ENCODE measurements around the gene KCNG2.

The KCNG2 gene

DNA sequence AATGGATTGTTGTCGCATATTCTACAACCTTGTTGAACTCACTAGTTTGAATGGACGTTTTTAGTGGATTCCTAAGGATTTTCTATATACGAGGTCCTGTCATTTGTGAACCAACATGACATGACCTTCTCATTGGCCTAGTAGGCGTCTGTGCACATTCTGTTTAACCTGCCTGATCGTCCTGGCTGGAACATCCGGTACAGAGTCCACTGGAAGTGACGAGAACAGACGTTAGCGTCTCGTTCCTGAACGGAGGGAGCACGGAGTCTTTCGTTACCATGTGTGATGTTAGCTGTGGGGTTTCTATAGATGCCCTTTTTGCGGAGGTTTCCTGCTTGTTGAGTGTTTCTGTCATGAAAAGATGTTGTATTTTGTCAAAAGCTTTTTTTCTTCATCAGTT lies 91.8 kb downstream of the KCNG2 start:
- DNase-seq = no peak

DNA sequence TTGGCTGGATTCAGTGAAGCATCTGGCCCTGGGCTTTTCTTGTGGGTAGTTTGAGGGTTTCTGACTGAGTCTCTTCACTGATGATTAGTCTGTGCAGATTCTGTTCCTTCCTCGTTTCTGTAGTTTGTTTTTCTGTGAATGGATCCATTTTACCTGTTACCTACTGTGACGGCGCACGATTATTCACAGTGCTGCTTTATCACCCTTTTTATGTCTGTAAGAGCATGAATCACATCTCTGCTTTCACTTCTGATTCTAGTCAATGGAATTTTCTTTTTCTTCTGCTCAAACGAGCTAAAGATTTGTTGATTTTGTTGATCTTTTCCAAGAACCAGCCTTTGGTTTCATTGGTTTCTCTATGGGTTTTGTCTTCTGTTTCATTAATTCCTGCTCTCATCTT lies 92.9 kb downstream of the KCNG2 start:
- no peak for DNase-seq

DNA sequence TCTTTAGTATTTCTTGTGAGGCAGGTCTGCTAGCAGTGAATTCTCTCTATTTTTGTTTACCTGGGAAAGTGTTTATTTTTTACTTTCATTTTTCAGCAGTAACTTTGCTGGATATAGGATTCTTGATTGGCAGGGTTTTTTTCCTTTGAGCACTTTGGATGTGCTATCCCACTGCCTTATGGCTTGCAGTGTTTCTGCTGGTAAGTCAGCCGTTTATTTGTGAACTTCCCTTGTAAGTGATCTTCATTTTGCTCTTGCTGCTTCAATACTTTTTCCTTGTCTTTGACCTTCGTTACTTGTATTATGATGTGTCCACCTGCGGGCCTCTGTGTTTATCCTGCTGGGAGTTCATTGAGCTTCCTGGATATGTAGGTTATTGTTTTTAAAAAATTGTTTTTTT lies 99.0 kb downstream of the KCNG2 start:
- DNase-seq = no peak

DNA sequence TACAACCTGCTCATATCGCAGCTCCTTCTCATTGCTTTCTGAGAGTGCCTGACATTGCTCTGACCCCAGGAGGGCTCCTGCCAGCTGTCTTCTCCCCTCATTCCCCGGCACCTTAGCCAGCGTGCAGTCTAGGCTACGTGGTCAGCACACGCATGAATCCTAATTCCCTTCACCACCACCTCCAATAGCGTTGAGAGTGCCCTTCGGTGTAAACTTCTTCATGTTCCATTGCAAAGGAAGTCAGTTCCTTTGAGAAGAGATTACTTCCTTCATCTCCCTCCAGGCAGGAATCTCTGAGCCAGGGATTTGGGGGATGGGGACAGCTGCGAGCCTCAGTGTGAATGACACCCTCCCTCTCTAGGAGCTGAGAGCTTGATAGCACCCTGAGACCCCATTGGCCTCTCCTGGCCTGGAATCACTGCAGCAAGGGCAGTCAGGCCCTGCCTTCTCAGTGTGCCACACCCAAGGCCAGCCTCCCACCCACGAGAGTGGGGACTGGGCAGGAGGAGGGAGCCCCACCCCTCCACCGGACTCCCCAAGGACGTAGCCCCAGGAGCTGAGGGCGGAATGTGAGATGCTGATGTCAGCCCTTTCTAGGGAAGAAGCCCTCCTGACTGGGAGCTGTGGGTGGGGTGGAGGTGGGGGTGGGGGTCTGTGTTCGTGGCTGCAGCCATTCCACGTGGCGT lies 100.3 kb downstream of the KCNG2 start:
- no peak for DNase-seq

DNA sequence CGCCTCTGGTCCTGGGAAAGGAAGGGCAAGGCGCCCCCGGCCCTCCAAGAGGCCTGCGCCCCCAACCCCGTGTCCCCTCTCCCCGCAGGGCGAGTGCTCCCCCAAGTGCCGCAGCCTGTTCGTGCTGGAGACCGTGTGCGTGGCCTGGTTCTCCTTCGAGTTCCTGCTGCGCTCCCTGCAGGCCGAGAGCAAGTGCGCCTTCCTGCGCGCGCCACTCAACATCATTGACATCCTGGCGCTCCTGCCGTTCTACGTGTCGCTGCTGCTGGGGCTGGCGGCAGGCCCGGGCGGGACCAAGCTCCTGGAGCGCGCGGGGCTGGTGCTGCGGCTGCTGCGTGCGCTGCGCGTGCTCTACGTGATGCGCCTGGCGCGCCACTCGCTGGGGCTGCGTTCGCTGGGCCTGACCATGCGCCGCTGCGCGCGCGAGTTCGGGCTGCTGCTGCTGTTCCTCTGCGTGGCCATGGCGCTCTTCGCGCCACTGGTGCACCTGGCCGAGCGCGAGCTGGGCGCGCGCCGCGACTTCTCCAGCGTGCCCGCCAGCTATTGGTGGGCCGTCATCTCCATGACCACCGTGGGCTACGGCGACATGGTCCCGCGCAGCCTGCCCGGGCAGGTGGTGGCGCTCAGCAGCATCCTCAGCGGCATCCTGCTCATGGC lies 101.3 kb downstream of the KCNG2 start:
- no peak for DNase-seq

DNA sequence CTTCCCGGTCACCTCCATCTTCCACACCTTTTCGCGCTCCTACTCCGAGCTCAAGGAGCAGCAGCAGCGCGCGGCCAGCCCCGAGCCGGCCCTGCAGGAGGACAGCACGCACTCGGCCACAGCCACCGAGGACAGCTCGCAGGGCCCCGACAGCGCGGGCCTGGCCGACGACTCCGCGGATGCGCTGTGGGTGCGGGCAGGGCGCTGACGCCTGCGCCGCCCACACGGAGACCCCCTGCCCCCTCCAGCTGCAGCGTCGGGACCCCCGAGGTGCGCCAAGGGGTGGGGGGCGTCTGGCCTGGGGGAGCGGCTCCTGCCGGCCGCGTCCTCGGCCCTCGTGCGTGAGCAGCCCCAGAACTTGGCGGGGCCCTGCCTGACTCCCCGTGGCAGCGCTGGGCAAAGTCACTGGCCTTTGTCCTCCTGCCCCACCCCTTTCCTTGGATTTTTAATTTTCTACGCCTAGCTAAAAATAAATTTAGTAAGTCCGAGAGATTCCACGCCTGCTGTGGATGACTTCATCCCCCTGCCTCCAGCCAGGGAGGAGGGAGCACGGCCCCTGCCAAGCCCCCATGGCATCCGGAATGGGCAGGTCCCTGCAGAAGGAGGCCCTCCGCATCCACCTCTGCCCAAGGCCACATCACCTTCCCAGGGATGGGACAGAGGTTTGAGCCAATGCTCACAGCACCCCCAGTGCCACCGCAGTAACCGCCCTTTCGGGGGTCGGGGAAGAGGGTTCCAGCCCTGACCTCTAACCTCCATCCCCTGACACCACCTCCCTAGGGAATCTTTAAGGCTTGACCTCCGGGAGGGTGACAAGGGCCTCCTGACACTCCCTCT lies 102.1 kb downstream of the KCNG2 start:
- no peak for DNase-seq

DNA sequence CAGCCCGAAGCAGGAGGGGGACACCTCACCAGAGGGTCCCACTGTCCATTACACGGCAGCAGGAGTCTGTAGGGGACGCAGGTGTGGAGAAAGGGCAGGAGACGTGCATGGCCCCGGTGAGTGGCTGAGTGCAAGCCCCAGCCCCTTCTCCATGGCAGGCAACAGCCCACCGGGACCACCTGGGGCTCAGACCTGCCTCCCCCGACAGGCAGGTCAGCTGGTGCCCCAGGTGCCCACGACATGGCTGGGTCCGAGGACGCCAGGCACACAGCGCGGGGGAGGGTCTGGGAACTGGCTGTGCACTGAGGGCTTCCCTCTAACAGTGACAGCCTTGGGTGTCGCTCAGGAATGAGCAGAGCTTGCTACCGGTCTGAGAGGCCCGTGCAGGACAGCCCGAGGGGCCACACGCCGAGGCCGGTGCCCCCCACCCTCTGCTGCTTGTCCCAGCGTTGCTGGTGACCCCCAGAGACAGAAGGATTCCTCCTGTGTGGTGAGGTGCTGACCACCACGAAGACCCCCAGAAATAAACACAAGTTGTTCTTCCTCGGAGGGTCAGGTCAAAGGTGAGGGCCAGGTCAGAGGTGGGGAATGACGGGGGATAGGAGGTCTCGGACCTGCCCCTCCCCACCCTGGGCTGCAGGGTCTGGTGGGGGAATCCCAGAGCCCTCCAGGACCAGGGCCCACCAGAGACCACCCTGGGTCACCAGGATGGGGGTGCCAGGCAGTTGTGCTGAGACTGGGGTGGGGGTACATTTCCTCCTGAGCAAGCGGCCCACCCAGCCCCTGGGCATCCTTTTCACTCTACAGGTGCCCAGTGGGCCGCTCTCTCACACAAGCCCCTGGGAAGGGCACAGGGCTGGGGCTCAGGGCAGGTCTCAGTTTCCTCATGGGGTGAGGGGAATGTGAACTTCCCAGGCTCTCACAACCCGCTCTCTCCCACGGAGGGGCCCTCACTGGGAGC lies 103.2 kb downstream of the KCNG2 start:
- DNase-seq = no peak

DNA sequence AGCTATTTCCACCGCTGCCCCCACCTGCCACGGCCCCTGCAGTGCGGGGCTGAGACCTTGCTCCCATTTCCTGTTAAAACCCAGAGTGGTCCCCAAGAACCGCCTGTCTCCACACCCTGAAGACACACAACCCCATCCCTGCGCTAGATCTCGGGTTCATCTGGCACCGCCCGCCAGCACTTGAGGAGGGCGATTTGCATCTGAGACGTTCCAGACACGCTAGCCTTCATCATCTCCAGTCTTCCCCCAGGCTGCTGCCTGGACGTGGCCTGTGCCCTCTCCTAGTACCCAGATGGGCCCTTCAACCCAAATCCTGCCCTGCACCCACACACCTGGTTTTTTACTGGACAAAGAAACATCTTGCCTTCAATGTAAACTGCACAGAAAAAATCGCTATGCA lies 103.9 kb downstream of the KCNG2 start:
- DNase-seq = no peak

DNA sequence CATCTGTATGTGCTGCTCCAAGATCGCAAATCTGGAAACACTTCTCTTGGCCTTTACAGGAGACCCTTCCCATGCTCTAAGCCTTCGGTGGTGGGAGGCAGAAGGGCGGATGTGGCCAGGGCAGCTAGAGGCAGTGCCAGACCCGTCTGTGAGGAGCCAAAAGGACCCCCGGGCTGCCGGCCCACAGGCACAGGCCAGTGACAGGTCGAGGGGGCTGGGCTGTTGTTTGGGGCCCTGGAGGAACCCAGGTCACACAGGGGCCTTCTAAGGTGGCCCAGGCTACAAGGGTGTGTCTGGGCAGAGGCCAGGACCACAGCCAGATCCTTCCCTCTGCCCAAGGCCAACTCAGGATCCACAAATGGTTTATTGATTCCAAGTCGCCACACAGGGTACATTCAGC lies 104.3 kb downstream of the KCNG2 start:
- DNase-seq = no peak

DNA sequence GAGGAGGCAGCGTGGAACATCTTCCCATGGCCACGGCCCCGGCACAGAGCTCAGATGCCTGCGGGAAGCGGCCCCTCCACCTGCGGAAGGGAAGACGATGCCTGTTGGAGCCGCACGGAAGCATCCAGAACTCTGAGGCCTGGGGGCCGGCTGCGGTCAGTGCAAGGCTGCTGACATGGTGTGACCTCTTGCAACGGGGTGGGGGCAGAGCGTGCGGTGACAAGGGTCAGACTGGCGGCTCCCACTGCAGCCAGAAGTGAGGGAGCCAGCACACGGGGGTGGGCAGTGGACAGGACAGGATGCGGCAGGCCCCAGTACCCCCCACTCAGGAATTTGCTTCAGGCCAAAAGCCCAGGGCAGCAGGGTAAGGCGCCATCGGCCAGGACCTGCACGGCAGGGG lies 104.9 kb downstream of the KCNG2 start:
- DNase-seq = no peak

DNA sequence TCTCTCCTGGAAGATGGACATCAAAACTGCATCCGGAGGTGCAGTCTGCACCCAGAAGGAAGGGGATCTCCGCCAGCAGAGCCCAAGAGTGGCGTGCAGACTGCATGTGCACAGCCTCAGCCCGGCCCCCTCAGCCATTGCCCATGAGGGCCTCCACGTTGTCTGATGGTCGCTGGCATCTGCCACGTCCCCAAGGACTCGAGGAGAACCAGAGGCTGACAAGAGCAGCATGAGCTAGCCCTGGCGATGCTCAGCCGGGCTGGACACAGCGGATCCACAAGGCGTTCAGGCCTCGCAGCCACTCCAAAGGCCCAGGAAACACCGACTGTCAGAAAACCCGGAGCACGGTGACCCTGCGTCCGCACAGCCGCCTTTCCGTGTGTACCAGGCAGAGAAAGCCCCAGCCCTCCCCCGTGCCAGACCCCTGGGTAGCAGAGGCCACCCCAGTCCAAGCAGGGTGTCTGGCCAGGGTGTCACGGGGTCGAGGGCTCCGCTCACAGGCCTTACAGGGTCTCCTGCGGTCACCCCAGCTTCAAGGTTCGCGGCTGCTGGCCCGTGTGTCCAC lies 105.4 kb downstream of the KCNG2 start:
- no peak for DNase-seq

DNA sequence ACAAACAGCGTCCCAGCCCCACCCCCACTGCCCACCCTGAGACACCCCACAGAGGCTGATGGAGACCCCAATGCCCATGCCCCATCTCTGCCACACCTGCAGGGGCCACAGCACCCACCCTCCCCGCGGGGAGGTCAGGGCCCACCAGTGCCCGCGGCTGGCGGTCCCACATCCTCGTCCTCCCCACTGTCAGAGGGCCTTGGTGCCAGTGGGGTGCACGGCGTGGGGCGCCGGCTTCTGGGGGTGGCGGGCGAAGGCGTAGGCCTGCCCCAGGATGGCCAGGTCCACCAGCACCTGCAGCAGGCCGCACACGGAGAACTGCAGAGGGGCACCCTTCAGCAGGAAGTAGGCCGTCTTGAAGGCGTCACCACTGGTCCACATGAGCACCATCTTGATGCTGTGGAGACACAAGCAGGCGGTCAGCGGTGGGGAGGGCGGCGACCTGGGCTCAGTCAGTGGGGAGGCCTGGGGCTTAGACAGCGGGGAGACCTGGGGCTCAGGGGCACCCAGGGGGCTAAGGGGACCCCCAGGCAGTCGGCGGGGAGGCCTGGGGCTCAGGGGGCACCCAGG lies 106.1 kb downstream of the KCNG2 start:
- no peak for DNase-seq

DNA sequence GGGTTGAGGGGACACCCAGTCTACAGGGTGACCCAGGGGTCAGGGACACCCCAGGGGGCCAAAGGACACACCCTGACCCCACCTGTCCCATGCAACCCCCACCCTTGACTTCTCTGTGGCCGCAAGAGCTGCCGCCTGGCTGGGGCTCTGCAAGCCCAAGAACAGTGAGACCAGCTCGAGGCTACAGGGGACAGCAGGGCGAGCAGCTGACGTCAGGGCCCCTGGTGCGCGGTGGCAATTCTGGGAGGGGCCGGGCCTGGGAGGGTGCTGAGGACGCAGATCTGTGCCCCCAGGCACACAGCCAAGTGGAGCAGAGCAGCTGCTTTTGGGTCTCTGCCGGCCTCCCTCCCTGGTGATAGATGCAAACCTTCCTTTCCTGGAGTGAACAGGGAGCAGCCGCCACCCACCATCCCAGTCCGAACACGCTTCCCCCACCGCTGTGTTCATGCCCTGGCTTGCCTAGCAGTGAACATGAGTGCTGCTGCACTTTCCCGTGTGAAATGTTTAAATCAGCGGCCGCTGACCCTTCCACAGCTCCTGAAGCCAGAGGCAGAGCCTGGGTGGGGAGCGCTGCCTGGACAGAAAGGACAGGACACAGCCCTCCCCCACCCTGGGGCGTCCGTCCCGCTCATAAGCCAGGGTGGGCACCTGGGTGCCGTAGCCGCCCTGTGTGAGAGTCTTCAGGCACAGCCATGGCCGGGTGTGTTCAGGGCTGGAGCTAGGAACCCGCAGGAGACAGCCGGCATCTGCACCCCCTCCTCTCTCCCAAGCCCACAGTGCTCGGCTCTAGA lies 106.8 kb downstream of the KCNG2 start:
- no peak for DNase-seq

DNA sequence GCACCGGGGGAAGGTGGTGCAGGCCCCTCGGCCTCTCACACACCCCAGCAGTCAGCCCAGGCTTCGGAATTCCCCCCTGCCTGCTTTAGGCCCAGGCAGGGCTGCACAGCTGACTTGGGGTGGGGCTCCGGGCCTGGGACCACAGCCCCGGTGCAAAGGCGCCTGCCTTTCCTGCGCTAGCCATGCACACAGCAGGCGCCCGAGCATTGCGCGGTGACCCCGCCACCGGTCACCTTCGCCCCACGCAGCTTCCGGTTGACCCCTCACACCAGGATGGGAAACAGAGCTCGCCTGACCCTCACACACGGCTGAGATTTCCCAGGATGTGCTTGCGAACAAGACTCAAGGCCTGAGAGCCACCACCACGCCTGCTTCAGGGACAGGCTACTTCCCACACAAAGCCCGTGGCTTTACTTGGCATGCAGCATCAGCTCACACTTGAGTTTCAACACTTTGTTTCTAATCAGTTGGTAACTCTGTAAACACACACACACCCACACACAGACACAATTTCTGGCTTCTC lies 107.7 kb downstream of the KCNG2 start:
- DNase-seq = no peak

DNA sequence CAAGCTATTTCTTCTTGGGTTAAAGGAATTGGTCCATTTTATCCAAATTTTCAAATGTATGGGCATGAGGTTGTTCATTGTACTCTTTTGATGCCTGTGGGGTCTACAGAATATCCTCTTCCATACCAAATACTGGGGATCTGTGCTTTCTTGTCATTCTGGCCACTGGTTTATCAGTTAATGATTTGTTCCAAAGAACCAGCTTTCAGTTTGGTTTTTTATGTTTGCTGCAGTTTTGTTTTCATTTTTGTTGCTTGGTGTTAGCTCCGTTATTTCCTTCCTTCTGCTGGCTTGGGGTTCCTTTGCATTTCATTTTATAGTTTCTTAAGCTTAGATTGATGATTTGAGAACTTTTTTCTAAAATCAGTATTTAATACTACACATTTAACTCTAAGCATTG lies 108.3 kb downstream of the KCNG2 start:
- DNase-seq = no peak

DNA sequence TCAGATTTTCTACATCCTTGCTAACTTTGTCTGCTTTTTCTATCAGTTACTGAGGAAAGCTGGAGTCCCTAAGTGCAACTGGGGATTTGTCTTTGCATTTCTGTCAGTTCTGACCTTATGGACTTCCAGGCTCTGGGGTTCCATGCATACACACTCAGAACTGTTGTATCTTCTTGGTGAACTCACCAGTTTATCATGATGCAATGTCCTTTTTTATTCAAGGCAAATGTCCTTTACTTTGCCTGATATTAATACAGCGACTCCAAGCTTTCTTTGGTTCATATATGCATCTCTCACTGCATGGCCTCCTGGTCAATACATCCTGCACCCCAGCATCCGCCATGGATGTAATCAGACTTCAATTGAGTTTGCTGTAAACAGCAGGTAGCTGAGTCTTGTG lies 109.0 kb downstream of the KCNG2 start:
- DNase-seq = no peak

DNA sequence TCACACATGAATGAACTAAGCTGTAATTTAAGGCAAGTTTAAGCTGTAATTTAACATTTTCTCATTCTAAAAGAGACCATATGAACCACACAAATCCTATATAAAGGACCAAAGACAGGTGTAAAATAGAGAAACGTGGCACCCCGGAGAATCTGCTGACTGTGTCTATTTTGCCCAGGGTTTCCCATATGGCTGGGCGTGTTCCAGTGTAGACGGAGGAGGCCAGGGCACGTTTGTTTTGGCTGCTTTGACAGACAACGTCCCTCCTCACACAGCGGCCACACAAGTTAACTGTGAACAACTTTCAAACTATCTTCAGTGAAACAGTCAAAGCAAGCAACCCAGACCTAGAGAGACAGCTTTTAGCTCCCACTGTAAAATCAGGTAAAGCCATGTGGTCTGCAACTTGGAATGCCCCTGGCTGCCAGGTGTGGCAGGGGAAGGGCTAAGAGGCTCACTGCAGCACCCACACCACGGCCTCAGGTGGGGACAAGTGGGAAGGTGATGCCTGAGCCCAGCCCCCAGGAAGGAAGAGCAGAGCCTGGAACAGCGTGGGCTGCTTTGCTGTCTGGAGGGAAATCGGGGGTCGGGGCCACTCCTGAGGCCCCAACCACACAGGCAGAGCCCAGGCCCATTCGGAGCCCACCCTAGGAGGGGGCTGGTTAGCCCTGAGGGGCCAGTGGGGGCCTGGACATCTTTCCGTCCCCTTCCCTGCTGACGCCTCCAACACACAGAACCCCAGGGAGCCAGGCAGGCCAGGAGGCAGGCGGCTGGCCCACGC lies 113.0 kb downstream of the KCNG2 start:
- no peak for DNase-seq

DNA sequence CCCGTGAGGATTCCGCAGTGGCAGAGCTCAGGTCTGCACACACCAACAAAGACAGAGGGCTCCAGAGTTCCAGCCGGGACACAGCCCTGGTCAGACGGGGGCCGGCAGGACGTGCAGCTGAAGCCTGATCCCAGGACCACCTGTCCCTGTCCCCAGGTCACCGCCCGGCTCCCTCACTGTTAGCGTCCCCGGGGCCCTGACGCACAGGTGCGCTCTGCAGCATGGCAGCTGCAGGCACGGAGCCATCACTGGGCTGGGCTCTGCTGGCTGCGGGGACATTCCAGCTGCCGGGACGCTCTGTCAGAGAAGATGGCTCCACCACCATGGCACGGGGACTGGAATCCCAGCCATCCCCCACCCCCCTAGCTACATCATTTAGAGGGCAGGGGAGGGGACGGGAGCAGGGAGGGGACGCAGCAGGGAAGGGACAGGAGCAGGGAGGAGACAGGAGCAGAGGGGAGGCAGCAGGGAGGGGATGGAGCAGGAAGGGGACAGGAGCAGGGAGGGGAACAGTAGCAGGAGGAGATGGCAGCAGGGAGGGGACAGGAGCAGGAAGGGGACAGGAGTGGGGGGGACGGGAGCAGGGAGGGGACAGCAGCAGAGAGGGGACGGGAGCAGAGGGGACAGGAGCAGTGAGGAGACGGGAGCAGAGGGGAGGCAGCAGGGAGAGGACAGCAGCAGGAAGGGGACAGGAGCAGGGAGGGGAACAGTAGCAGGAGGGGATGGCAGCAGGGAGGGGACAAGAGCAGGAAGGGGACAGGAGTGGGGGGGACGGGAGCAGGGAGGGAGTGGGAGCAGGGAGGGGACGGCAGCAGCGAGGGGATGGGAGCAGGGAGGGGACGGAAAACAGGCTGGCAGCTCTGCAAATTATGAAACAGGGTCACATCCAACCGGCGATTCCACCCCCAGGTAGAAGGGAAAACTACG lies 113.9 kb downstream of the KCNG2 start:
- DNase-seq = no peak

DNA sequence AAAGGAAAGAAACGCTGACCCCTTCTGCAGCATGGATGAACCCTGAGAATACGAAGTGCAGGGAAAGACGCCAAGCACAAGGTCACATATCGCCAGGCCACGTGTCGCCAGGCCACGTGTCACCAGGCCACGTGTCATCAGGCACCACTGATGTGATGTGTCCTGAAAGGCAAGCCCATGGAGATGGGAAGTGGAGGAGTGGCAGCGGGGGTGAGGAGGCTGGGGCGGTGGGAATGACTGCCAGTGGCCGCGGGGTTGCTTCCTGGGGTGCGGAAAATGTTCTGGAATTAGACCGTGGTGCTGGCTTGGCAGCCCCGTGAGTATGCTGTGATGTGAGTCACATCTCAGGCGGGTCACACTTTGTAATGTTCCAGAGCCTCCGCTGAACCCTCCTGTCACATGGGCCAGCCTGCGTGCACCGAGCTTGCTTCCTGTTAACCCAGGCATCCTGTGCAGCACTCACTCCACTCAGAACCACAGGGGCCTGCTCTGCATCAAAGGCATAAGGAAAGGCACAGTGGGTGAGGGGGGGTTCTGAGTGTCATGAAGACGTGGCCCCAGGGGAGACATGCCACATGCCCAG lies 114.8 kb downstream of the KCNG2 start:
- no peak for DNase-seq

Measured in activated CD4-positive, CD25-positive, alpha-beta regulatory T cell treated with anti-CD3 and anti-CD28 coated beads, Interleukin-2, amount 50 U/mL, for 72 hours (primary cell).